Measurements from ENCODE around the gene SPATA13. TPM values are rescaled to one million over a fixed set of nuclear protein-coding genes. Genes with fewer than 3 reads are reported as not detected.

SPATA13 gene
- total RNA-seq, 1 donor from 2014 or later: 12.1 TPM

DNA sequence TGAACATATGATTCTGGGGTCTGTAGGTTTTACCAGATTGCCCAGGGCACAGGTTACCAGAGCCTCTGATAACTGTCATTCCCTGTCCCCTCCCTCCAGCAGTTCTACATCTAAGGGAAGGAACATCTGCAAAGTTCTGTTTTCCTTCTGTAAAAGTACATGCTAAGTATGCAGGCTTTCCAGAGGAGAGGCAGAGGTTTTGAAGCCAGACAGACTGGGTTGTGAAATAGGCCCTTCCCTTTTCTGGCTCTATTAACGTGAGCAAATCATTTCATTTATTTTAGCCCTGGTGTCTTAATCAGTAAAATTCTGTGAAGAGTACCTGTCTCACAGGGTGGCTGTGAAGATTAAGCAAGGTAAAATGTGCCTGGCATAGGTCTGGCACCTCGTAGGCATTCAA lies 82.8 kb downstream of the SPATA13 start:
- TF ChIP-seq, protein P1, sequence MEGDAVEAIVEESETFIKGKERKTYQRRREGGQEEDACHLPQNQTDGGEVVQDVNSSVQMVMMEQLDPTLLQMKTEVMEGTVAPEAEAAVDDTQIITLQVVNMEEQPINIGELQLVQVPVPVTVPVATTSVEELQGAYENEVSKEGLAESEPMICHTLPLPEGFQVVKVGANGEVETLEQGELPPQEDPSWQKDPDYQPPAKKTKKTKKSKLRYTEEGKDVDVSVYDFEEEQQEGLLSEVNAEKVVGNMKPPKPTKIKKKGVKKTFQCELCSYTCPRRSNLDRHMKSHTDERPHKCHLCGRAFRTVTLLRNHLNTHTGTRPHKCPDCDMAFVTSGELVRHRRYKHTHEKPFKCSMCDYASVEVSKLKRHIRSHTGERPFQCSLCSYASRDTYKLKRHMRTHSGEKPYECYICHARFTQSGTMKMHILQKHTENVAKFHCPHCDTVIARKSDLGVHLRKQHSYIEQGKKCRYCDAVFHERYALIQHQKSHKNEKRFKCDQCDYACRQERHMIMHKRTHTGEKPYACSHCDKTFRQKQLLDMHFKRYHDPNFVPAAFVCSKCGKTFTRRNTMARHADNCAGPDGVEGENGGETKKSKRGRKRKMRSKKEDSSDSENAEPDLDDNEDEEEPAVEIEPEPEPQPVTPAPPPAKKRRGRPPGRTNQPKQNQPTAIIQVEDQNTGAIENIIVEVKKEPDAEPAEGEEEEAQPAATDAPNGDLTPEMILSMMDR (conservative IDR thresholded peaks at IDR 0.05; ENCODE audit: low read depth, low read length): no peak
- H3K4me3 ChIP-seq (ENCODE audit: low read depth, low read length): no peak overlapping the region
- DNase-seq (ENCODE audit: low read depth): no peak

DNA sequence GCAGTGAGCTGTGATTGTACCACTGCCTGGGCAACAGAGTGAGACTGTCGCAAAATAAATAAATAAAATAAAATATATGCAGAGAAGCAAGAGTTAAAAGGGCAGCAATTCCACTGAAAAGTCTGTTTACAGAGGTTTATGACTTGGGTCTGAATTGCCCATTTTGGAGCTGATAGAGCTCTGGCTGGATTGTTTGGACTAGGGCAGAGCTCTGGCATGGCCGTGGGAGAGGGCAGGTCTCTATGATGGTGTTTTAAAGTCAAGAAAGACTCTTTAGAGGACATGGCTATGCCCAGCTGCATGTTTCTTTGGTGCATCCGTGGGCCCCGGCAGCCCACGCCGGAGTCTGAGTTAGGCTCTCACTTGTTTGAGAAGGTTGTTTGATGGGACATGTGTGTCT lies 84.3 kb downstream of the SPATA13 start:
- H3K4me3 ChIP-seq (ENCODE audit: low read depth, low read length): no peak overlapping the region
- no peak for DNase-seq (ENCODE audit: low read depth)
- TF ChIP-seq, protein P1 (conservative IDR thresholded peaks at IDR 0.05; ENCODE audit: low read depth, low read length): no peak

DNA sequence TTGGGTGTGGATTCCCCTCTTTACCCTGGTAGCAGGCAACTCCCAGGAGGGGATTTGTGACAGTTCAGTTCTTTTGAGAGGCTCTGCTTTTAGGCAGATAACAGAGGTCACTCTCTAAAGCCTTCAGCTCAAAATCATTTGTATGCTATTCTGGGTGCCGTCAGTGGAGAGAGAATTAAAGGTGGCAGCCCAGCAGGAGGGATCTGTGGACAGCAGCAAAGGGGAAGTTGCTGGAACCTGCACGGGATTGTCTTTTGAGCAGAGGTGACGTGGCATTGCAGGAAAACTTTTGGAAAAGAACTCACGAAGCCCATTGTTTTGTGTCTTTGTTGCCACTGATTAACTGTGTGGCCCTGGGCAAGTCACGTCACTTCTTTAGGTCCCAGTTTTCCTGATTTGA lies 86.5 kb downstream of the SPATA13 start:
- DNase-seq (ENCODE audit: low read depth): no peak
- TF ChIP-seq, protein P1 (conservative IDR thresholded peaks at IDR 0.05; ENCODE audit: low read depth, low read length): no peak

DNA sequence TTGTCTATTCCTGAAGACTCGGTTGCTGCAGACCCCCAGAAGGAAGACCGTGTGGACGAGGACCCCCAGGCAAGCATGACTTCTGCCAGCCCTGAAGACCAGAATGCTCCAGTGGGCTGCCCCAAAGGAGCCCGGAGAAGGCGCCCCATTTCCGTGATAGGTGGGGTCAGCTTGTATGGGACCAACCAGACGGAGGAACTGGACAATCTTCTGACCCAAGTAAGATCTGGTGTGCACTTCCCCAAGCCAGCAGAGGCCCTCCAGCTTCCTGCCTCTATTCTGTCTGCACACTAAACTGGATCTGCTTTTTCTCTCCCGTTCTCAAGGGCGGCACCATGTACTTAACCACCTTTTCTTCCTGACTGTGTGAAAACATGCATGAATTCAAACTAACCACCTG lies 89.1 kb downstream of the SPATA13 start:
- DNase-seq (ENCODE audit: low read depth): no peak
- TF ChIP-seq, protein P1 (conservative IDR thresholded peaks at IDR 0.05; ENCODE audit: low read depth, low read length): no peak
- no peak overlapping the region for H3K4me3 ChIP-seq (ENCODE audit: low read depth, low read length)

More for the DNA sequence above, 86.5 kb downstream of the SPATA13 start:
- H3K4me3 ChIP-seq (ENCODE audit: low read depth, low read length): no peak overlapping the region

DNA sequence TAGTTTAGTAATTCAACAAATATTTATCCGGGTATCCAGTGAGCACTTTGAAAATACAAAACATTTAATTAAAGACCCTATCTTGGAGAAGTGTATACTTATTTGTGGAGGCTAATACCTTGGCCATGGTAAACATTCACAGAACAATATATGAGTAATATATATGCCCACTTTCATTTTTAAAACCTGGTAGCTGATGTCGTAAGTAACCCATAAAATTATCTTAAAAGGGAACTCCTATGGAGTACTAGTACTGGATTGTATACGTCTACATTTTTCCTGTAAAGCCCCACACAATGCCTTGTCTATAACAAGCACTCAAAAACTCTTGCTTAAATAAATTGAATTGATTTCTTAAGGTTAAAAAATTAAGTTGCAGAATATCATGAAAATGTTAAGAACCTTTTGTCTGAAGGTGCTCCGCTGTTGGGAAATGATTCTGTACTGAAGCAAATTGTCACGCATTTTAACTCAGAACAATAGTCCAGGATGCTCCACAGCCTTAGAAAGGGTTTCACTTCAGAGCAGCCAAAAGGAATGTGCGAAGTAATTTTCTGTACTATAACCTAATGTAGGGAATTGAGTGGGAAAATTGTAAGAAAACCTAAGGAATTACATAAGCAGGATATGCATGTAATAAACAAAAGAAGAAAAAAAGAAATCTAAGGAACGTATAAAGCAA lies 90.0 kb downstream of the SPATA13 start:
- TF ChIP-seq, protein P1 (conservative IDR thresholded peaks at IDR 0.05; ENCODE audit: low read depth, low read length): no peak
- no peak overlapping the region for H3K4me3 ChIP-seq (ENCODE audit: low read depth, low read length)
- DNase-seq (ENCODE audit: low read depth): no peak

DNA sequence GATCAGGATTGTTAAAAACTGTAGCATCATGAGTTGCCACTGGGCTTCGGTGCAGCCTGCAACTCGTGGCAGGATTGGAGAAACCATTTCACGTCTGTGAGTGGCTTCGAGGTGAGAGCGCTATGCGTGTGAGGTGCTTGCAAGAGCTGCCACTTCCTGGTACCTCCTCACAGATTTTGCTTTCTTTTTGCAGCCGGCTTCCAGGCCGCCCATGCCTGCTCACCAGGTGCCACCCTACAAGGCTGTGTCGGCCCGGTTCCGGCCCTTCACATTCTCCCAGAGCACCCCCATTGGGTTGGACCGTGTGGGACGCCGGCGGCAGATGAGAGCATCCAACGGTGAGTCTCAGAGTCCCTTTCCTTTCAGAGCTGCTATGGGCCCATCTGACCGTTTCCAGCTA lies 91.0 kb downstream of the SPATA13 start:
- no peak overlapping the region for H3K4me3 ChIP-seq (ENCODE audit: low read depth, low read length)
- TF ChIP-seq, protein P1 (conservative IDR thresholded peaks at IDR 0.05; ENCODE audit: low read depth, low read length): no peak
- no peak for DNase-seq (ENCODE audit: low read depth)

DNA sequence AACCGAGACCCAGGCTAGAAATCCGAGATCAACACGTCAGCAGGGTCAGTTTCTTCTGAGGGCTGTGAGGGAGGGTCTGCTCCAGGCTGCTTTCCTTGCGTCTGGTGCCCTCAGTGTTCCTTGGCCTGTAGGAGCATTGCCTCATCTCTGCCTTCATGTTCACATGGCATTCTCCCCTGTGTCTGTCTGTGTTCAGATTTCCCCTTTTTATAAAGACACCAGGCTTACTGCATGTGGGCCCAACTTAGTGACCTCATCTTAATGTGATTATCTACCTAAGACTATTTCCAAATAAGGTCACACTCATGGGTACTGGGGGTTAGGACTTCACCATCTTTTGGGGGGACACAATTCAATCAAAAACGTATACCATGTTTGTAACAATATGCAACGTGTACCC lies 91.6 kb downstream of the SPATA13 start:
- TF ChIP-seq, protein P1 (conservative IDR thresholded peaks at IDR 0.05; ENCODE audit: low read depth, low read length): no peak
- DNase-seq (ENCODE audit: low read depth): no peak
- no peak overlapping the region for H3K4me3 ChIP-seq (ENCODE audit: low read depth, low read length)

All from epithelial cell of proximal tubule (primary cell).